GM18868 (cell line): Measurements from ENCODE around the gene RRP8.

ENCODE experiments used
- ATAC-seq: cut with Tn5 transposase; IDR thresholded peaks from one replicate; pipeline ENCODE4 v1.9.1; 2021; ENCODE audit warnings: mild to moderate bottlenecking, moderate library complexity; ENCODE audit not compliant: unreplicated experiment

RRP8 gene

DNA sequence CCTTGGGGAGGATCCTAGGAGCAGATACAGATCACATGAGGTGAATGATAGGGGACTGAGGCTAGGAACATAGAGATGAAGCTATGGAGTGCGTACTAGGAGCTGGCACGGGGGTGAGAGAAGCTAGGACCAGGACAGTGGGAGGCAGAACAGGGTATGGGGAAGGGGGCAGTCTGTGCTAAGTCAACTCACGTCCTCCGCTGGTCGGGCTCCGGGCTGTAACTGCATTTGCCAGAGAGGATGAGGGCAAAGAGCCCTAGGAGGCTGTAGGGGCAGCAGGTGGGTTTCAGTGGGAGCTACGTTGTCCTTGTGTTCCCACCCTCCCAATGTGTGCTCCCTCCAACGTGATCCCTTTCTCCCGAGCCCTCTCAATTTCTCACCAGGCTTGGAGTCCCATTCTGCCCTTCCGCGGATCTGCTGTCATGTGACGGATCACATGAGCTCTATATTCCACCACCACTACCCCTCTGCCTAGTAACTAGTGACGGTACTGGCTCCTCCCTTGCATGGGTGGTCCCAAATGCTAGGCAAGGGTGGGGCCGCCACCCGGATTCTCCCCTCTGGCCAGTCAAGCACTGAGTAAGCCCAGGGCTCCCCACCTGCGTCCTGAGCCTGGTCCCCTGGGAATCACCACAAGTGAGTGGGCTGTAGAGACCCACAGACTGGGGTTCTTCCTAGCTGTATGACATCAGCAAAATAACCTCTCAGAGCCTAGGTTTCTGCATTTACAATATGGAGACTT, 15.8 kb upstream of the RRP8 start, which contains the start of gene TPP1:
Gene TPP1 (minus strand): TSS at position 419 of the 742 bp plus-strand sequence. CDS start 22 bp downstream, at position 397.
- ATAC-seq, result peak; percentile 99

DNA sequence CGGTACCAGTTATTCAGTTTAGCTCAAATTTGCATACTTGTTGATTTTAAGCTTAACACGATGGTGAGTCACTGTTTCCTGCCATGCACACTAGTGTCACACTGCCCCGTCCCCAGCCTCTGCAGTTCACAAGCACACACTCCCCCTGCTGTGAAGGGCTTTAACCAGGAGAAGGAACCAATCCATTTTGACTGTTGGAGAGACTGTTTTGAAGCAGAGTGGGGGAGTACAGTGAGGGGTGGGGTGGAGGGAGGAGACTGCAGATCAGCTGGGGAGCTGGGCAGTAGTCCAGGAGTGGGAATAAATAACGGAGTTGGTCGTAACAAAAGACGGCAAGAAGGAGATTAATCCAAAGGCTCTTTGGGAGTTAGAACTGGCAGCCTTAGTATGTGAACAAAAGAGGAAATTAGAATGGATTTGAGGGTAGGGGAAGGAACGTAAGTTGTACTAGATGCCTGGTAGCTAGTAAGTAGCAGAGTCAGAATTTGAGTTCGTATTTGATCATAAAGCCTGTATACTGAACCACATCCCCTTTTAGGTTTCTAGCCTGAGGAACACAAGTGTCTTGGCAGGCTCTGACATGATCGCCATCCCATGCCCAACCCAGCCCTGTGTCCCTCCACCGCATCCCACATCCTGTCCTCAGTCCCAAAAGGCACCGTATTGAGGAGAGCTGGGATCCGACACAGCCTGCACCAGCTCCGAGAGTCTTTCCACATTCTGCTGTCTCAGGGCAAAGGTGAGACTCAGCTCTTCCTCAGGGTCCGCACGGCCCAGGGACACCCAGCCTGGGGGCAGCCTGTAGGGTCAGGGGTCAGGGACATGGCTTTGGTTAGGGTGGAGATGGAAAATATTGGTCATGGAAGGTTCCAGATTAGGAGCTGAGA, 14.9 kb upstream of the RRP8 start:
- no peak for ATAC-seq

DNA sequence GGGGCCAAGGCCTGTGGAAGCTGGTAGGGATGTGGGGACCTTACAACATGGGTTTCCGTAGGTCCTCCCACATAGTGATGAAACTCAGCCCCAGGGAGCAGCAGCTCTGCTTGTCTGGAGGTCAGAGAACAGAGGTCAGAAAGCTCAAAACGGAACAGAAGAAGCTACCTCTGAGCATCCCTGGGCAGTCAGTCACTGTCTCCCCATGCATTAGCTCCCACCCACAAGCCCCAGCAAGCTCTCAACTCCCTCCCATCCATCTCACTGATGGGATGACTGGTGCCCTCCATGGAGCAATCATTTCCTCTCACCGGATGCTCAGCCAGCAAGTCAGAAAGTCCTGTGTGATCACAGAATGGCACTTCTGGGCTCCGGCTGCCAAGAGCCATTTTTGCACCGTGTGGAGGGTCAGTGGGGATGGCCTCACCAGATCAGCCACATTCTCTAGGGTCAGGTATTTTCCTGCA, 13.9 kb upstream of the RRP8 start:
- no peak for ATAC-seq

DNA sequence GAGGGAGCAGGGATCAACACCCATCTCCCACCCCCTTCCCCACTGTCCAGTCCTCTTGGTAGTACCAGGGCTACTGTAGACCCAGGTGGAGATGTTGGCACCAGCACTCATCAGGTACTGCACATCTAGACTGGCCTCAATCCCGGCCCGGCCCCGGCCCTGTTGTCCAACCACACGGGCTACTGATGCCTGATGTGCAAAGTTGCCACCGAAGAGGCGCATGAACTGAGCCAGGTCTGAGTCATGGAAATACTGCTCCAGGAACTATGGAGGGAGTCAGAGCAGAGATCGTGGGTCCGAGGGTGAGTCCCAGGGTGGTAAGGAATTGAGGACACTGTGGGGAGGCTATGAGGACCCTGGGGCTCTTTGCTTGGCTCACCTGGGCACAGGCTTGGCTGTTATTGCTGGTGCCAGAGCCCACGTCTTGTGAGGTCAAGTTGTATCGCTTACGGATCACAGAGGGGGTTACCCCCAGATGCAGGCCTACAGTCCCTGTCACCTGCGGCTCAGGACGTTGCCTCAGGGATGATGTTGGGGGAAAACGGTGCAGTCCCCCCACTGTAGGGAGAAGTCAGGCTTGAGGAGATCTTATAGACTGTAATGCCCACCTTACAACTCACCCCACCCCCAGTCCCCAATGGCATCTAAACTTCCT, 13.3 kb upstream of the RRP8 start:
- no peak for ATAC-seq

DNA sequence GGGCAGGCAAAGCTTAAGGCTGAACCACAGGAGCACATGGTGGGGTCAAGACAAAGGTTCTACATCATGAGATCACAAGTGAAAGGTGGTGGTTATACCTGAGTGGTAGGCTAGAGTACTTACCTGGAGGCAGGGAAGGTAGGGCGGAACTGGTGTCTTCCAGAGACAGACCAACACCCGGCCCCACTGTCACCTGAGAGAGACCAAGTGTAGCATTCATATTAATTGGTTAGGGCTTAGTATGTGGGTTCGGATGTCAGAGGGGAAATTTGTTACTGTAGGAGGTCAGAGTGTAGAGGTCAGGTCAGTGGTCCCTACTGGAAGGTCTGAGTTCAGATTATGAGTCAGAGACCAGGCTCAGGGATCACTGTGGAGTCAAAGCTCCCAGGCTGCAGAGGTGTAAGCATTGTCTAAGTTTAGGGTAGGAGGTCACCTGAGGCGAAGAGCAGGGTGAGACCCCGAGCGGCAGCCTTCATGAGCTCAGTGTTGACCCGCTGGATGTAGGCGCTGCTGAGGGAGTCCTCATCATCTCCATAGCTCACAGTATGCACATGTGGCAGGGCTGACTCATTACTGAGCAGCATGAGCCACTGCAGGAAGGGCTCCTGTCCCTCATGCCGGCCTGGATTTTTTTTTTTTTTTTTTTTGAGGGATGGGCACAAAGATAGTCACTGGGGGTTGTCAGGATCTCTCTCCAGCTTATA, 12.6 kb upstream of the RRP8 start:
- ATAC-seq, result no peak

DNA sequence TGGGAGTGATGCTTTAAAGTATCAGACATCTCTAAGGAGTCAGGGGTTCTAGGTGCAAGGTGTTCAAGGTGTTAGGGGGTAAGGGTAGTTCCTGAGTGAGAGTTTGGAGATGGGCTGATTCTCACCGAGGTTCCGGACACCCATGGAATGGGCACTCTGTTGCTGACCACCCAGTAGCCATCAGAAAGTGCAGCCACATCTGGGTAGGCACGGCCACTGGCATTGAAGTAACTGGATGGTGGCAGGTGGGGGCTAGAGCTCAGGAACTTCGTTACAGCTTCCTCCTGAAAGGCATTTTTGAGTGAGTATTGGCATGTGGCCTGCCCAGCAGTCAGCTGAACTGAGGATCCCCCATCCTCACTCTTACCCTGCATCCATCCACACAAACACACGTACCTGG, 11.6 kb upstream of the RRP8 start:
- no peak for ATAC-seq

DNA sequence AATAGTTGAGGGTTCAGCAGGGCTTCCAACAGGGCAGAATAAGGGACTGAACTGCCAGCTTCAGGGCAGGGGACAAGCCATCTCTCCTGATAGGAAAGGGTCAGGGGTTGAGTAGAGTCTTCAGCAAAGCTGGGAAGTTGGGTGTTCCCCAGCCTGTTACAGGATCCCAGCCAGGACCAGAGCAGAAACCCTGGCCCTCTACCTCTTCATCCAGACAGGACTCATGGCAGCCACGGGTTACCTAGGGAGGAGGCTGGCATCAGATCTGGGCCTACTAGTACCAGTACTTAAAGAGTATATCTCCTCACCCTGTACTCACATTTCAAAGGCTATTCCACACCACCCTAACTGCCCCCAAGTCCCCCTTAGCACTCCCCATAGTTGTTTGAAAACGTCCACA, 11.0 kb upstream of the RRP8 start:
- ATAC-seq, result no peak

DNA sequence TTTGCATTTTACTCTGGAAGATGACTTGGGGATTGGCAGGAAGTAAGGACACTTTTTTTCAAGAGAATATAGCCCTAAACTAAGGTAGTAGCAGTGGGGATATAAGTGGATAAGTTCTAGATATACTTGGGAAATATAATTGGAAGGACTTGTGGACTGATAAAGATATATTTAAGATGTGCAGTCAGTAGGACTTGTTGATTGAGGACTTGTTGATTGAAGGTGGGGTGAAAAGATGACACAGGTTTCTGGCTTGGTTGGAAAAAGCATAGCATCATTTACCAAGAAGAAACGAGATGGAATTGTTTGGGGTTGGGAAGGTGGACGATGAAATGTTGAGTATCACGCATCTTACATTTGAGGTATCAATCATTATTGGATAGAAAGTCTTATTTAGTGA, 10.1 kb upstream of the RRP8 start:
- ATAC-seq, result no peak

DNA sequence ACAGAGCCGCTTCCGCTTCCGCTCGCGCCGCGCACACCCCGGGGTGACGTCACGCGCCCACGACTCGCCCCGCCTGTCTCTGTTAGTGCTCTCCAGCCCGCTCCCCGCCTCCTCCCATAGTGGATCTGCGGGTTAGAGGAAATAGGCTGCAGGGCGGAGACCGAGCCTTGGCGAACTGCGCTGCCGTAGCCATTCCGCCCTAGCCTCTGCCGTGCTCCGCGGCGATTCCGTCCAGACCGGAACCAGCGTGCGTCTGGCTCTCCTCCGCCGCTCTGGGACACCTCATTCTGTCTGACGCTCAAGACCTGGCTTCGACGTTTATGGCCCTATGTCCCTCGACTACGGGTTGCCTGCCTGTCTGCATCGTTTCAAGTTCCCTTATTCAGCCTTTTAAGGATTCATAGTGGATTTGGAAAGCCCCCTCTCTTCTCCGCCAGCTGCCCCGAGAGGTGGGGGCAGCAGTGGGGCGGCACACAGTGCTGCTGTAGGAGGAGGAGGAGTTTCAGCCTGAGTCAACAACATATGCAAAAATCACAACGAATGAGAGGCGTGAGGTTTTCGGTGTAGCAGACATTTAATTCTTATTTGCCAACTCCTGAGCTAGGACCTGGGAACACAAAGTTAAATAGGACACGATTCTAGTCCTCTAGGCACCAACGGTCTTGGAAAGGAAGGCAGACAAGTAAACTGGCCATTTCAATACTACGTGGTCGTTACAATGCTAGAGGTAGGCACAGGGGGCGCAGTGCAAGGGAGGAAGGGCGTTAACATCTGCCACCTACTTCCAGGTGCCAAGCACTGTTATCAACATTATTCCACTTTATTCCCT, 9.0 kb upstream of the RRP8 start, which contains the start of gene TAF10:
Gene TAF10 (minus strand): TSS at position 4 of the 829 bp plus-strand sequence. CDS start 27 bp downstream, outside the sequence.
- ATAC-seq, result peak; percentile 91

DNA sequence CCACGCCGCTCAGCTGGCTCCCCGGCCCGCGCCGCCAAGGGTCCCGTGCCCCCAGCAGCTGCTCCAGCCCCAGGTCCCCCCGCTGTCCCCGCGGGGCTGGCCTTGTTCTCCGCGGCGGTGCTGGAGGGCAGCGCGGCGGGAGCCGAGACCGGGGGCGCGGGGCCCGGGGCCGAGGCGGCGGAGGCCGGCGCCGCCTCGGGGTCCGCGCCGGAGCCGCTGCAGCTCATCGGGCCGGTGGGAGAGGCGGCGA, 8.5 kb upstream of the RRP8 start:
- ATAC-seq, result peak; percentile 9

DNA sequence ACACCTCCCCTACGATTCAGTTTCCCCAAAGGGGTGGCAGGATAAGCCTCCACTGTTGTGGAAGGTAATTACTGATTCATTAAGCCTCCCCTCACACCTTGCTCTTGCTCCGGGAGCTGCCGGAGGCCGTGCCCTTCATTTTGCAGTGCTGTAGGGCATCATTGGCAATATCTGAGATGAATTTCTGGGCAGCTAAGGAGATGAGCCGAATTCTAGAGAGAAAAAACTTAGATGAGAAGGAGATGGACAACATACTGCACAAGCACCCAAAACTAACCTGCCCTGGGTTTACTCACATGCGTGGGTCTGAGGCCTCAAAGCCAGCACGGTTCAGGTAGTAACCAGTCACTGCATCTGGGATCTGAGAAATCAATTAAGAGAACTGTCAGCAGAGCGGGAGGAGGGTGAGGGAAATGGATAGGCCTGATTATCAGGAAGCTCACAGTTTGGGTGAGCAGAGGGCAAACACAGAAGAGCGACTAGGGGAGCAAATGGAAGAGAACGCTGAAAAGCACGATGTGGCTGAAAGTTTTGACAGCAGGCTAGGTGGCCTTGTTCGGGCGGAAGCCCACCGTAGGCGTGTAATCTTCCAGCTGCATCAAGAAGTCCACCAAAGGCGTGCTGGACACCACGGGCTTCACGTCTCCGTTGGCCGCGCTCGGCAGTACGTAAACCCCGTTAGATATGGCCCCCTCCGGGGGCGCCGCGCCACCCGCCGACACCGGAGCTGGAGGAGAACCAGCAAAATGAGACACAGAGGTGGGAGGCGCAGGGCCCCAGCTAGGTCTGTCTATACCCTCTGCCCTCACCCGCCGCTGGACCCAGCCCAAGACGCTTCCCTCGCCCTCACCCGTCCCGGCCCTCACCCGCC, 7.9 kb upstream of the RRP8 start:
- no peak for ATAC-seq

DNA sequence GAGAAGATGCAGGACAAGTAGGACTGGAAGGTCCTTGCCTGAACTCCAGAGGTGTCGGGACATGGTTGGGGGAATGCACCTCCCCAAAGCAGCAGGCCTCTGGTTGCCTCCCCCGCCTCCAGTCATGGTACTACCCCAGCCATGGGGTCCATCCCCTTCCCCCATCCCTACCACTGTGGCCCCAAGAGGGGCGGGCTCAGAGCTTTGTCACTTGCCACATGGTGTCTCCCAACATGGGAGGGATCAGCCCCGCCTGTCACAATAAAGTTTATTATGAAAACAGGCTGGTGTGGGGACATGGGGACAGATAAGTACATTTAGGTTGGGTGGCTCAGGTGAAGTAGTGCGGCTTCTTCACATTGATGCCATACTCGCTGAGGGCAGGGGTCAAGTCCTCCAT, 7.2 kb upstream of the RRP8 start:
- no peak for ATAC-seq

DNA sequence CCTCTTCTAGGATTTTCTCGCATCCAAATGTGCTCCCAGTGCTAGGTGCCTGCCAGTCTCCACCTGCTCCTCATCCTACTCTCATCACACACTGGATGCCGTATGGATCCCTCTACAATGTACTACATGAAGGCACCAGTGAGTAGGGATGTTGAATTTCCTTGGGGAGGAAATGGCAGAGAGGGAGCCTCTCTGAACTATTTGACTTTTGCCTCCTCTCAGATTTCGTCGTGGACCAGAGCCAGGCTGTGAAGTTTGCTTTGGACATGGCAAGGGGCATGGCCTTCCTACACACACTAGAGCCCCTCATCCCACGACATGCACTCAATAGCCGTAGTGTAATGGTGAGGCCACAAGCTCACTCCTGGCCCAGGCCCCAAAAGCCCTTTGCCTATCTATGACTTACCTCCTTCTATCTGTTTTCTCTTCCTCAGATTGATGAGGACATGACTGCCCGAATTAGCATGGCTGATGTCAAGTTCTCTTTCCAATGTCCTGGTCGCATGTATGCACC, 6.1 kb upstream of the RRP8 start:
- no peak for ATAC-seq

DNA sequence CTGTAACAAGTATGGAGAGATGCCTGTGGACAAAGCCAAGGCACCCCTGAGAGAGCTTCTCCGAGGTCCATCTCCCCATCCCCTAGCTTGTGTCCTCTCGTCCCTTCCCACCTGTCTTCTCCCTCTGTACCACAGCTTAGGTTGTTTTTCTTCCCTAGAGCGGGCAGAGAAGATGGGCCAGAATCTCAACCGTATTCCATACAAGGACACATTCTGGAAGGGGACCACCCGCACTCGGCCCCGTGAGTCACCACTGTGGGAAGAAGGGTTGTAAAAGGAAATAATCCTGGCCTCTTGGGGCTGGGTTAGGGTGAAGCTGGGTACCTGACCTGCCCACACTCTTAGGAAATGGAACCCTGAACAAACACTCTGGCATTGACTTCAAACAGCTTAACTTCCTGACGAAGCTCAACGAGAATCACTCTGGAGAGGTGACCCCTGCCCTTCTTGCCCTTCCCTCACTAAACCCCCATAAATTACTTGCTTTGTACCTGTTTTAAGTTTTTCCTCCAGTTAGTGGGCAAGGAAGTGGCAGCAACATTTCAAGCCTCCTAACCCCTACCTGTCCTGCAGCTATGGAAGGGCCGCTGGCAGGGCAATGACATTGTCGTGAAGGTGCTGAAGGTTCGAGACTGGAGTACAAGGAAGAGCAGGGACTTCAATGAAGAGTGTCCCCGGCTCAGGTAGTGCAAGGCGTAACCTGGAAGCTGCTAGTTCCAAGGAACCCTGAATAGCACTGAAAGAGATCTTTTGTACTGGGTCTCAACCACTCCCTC, 5.5 kb upstream of the RRP8 start:
- ATAC-seq, result no peak

DNA sequence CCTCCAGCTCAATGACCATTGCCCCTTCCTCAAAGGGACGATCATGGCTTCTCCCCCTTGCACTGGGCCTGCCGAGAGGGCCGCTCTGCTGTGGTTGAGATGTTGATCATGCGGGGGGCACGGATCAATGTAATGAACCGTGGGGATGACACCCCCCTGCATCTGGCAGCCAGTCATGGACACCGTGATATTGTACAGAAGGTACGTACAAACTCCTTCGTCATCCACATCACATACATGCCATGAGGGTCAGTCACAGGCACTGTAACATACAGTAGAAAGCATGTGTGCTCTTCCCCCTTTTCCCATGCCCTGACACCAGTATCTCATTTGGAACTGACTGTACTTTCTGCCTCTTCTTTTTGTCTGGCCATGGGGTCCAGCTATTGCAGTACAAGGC, 4.6 kb upstream of the RRP8 start:
- no peak for ATAC-seq

DNA sequence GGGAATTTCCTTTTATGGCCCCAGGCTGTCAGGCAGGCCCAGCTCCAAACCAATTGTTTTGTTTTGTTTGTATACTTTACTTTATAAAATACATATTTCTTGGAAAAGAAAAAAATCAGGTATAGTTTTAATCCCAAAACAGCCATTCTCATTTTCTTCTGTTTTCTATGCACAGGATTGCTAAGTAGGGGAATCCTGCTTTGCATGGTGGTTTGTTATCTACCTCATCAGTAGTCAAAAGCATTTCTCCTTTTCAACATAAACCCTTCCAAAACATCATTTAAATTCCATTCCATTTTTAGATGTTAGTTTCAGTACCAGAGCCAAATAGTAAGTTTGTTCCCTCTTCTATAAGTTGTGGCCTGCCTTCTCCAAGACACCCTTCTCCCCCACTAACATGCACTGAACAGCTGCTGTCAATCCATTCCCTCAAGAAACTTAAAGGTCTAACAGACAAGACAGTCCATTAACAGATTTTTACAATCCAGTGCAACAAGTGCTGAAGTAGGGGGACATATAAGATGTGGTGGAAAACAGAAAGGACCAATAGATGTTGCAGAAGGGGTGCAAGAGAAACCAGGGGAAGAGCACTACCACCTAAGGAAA, 3.9 kb upstream of the RRP8 start:
- no peak for ATAC-seq

DNA sequence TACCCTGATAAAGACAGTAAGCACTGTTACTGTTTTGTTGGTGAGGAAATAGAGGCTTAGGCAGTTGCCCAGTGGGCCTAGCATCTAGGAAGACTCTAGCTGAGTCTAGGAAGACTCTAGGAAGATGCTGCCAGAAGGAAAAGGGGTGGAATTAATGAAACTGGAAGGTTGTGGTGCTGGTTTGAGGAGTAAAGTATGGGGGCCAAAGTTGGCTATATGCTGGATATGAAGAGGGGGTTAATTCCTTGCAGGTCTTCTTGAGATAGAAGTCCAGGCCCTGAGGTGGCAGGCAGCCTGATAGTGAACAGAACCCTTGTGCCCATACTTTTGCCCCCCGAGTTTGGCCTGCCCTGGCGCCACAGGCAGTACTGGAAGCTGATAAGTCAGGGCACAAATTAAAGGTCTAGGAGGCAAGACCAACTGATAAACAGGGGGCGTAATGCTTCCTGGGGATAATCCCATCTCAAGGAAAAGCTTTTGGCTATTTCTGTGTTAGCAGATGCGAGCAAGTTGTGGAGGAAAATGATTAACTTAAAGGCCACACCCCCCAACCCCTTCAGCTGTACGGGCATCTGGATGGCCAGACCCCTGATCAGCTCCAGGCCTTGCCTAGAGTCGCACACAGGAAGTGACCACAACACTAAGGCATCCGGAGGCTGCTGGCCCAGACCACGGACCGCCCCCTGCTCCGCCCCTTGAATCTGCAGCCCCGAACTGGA, 3.2 kb upstream of the RRP8 start:
- peak; percentile 34 for ATAC-seq
